ENCODE data around the gene CDH23. TPM values are rescaled to one million over a fixed set of nuclear protein-coding genes. Genes with fewer than 3 reads are reported as not detected.
A peak's percentile ranks its signal among the peaks of the same experiment; 100 is the strongest.

The CDH23 gene
- total and polyA plus RNA-seq, 2 of the 8 experiments (the other 6 are each of a cell fraction or from before 2014, with no cell fraction given), result 1.9 to 4.9 TPM

DNA sequence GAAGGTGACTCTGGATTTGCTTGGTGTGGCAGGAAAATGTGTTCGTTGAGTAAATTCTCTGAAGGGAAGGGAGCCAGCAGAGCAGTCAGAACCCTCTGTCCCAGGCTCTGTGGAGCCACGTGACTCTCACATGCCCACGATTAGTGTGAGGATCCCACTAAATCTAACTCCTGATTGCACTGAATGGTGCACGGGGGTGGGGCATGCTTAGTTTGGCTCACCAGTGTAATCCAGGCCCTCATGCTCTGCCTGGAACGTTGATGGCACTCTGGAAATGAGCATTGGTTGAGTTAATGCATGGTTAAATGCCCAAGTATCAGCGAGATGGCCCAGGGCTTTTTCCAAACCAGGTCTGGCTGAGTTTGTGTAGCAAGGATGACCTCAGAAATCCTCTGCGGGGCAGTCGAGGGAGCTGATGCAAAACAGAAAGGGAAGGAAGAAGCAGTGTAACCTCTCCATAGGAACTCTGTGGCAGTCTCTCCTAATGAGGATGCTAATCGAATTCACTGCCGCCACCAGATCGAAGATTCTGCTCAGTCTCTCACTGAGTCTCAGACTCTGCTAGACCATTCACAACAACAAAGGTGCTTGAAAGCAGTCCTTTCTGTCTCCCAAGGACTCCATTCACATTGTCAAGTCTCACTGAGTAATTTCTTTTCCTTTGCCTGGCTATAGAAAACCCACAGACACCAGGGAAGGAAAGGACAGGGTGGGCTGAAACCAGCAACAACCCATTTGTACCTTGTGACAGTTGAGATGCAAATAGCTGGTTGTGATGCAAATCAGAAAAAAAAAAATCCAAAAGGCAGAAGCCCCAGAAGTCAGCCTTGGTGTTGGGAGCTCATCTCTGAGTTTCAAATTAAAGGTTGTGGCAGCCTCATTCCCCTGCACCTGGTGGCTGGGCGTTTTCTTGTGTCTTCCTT lies 224.8 kb downstream of the CDH23 start (continued):
- TF ChIP-seq, protein P1, sequence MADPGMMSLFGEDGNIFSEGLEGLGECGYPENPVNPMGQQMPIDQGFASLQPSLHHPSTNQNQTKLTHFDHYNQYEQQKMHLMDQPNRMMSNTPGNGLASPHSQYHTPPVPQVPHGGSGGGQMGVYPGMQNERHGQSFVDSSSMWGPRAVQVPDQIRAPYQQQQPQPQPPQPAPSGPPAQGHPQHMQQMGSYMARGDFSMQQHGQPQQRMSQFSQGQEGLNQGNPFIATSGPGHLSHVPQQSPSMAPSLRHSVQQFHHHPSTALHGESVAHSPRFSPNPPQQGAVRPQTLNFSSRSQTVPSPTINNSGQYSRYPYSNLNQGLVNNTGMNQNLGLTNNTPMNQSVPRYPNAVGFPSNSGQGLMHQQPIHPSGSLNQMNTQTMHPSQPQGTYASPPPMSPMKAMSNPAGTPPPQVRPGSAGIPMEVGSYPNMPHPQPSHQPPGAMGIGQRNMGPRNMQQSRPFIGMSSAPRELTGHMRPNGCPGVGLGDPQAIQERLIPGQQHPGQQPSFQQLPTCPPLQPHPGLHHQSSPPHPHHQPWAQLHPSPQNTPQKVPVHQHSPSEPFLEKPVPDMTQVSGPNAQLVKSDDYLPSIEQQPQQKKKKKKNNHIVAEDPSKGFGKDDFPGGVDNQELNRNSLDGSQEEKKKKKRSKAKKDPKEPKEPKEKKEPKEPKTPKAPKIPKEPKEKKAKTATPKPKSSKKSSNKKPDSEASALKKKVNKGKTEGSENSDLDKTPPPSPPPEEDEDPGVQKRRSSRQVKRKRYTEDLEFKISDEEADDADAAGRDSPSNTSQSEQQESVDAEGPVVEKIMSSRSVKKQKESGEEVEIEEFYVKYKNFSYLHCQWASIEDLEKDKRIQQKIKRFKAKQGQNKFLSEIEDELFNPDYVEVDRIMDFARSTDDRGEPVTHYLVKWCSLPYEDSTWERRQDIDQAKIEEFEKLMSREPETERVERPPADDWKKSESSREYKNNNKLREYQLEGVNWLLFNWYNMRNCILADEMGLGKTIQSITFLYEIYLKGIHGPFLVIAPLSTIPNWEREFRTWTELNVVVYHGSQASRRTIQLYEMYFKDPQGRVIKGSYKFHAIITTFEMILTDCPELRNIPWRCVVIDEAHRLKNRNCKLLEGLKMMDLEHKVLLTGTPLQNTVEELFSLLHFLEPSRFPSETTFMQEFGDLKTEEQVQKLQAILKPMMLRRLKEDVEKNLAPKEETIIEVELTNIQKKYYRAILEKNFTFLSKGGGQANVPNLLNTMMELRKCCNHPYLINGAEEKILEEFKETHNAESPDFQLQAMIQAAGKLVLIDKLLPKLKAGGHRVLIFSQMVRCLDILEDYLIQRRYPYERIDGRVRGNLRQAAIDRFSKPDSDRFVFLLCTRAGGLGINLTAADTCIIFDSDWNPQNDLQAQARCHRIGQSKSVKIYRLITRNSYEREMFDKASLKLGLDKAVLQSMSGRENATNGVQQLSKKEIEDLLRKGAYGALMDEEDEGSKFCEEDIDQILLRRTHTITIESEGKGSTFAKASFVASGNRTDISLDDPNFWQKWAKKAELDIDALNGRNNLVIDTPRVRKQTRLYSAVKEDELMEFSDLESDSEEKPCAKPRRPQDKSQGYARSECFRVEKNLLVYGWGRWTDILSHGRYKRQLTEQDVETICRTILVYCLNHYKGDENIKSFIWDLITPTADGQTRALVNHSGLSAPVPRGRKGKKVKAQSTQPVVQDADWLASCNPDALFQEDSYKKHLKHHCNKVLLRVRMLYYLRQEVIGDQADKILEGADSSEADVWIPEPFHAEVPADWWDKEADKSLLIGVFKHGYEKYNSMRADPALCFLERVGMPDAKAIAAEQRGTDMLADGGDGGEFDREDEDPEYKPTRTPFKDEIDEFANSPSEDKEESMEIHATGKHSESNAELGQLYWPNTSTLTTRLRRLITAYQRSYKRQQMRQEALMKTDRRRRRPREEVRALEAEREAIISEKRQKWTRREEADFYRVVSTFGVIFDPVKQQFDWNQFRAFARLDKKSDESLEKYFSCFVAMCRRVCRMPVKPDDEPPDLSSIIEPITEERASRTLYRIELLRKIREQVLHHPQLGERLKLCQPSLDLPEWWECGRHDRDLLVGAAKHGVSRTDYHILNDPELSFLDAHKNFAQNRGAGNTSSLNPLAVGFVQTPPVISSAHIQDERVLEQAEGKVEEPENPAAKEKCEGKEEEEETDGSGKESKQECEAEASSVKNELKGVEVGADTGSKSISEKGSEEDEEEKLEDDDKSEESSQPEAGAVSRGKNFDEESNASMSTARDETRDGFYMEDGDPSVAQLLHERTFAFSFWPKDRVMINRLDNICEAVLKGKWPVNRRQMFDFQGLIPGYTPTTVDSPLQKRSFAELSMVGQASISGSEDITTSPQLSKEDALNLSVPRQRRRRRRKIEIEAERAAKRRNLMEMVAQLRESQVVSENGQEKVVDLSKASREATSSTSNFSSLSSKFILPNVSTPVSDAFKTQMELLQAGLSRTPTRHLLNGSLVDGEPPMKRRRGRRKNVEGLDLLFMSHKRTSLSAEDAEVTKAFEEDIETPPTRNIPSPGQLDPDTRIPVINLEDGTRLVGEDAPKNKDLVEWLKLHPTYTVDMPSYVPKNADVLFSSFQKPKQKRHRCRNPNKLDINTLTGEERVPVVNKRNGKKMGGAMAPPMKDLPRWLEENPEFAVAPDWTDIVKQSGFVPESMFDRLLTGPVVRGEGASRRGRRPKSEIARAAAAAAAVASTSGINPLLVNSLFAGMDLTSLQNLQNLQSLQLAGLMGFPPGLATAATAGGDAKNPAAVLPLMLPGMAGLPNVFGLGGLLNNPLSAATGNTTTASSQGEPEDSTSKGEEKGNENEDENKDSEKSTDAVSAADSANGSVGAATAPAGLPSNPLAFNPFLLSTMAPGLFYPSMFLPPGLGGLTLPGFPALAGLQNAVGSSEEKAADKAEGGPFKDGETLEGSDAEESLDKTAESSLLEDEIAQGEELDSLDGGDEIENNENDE (IDR thresholded peaks at IDR 0.05; ENCODE audit: insufficient replicate concordance, low read length), result no peak
- TF ChIP-seq RAD21 (IDR thresholded peaks at IDR 0.05 in 1 of 2, conservative IDR thresholded peaks at IDR 0.05 in 1 of 2; ENCODE audit: low read depth in 2 of 2, low read length in 2 of 2), result peak in 1 of 2 experiments; percentile 26; a peak in 1 of 4 replicates
- TF ChIP-seq, protein P2, sequence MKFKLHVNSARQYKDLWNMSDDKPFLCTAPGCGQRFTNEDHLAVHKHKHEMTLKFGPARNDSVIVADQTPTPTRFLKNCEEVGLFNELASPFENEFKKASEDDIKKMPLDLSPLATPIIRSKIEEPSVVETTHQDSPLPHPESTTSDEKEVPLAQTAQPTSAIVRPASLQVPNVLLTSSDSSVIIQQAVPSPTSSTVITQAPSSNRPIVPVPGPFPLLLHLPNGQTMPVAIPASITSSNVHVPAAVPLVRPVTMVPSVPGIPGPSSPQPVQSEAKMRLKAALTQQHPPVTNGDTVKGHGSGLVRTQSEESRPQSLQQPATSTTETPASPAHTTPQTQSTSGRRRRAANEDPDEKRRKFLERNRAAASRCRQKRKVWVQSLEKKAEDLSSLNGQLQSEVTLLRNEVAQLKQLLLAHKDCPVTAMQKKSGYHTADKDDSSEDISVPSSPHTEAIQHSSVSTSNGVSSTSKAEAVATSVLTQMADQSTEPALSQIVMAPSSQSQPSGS (IDR thresholded peaks at IDR 0.05; ENCODE audit: low read length), result 0 out of 2 replicates have a peak, but pooled peaks have one; percentile 33
- TF ChIP-seq SP2 (IDR thresholded peaks at IDR 0.05; ENCODE audit: low read length), result no peak
- no peak for TF ChIP-seq POLR2AphosphoS5 (IDR thresholded peaks at IDR 0.05; ENCODE audit: low read depth, low read length)
- no peak for TF ChIP-seq CHD2 (IDR thresholded peaks at IDR 0.05; ENCODE audit: low read length)
- TF ChIP-seq, protein P3, sequence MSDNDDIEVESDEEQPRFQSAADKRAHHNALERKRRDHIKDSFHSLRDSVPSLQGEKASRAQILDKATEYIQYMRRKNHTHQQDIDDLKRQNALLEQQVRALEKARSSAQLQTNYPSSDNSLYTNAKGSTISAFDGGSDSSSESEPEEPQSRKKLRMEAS (IDR thresholded peaks at IDR 0.05), result peak; percentile 49
